GM18505 (cell line): ENCODE measurements around the gene RNF6.
"Not testable (repeated sequence)": the region's sequence is repeated elsewhere in the genome, so short reads cannot be mapped to it uniquely, and the experiment has no call there.

Experiments
- ATAC-seq: cut with Tn5 transposase; IDR thresholded peaks from one replicate; pipeline ENCODE4 v1.9.1; 2021; ENCODE audit not compliant: unreplicated experiment
- POLR2A ChIP-seq: IDR thresholded peaks from 4 replicates; pipeline ENCODE4 v1.6.1; 2011; ENCODE audit warnings: borderline replicate concordance; ENCODE audit not compliant: insufficient read depth, insufficient read length; ENCODE audit errors: extremely low read depth

Gene RNF6

DNA sequence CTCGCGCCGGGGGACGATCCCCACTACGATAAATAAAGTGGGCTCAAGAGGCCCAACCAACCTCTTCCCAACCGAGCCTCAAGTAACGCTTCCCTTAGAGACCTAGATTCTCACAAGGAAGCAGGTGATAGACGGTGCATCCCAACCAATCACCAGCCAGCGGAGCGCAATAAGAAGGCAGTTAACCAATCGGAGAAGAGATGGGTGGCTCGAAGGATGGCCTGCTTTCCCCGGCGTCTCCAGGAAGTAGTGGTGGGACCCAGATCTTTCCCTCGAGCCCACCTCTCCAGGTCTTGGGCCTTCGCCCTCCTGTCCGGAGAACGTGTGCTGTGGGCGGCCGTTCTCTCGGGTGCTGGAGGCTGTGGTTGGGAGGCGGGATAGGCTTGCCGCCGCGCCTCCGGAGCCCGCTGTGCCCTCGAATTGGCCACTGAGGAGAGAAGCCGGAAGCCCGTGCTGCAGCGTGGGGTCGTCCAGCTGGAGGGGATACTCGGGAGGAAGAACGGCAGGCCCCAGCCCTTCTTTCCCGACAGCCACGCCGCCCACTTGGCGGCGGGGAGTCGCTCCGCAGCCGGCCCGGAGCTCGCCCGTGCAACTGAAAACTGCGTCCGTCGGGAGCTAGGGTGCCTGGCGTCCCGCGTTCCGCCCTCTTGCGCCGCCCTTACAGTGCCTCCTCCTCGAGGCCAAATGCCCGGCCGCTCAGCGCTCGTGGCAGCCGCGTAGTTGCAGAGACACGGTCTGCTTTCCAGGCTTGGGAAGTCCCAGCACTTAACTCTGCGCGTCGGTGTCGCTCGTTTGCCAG is at the start of gene RNF6:
TSS of gene RNF6 (minus strand) at position 594 of the 799 bp plus-strand sequence. CDS start 2,665 bp downstream, outside the sequence.
- peak; percentile 95 for ATAC-seq
- peak; percentile 94 for TF ChIP-seq POLR2A

DNA sequence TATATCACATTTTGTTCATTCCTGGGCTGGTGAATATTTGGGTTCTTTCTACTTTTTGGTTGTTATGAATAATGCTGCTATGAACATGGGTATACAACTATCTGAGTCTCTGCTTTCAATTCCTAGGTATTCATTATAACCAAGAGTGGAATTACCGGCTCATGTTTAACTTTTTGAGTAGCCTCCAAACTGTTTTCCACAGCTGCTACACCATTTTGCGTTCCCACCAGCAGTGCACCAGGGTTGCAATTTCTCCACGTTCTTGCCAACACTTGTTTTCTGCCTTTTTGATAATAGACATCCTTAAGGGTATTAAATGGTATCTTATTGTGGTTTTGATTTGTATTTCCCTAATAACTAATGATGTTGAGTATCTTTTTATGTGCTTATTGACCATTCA is 48.6 kb upstream of the RNF6 start:
- no peak for ATAC-seq
- TF ChIP-seq POLR2A: no peak

DNA sequence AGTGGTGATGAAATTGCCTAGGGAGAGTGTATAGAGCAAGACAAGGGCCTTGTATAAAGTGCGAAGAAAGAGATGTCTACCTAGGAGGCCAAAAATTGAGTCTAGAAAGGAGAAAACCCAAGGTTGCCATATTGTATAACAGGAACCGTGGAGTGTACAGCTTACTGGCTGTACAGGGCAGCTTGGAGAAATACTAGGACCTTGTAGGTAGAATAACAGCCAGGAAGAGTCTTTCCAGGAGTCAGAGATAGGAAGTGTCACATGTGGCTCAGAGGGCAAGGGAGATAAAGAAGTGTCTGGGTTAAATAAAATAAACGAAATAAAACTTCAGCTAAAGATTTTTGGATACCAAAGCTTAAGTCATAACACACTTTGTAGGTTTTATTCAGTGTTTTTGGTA is 44.2 kb upstream of the RNF6 start:
- ATAC-seq: no peak

DNA sequence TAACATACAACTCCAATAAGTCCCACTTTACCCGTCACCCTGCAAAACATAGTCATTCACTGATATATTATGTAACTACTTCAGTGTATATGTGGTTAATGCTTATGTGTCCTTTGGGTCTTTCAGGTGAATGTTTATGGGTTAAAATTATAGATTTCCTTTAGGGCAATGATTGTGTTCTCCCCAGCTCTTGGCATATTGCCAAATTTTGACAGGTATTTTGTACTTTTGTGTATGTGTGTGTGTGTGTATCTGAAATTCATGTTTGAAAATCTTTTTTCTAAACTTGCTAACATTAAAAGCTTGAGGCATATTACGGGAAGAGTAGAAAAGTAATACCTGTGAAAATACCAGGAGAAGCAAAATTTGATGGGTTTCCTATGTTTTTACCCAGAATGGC is 40.0 kb upstream of the RNF6 start:
- no peak for ATAC-seq
- no peak for TF ChIP-seq POLR2A

More for the DNA sequence above, 44.2 kb upstream of the RNF6 start:
- TF ChIP-seq POLR2A: no peak

DNA sequence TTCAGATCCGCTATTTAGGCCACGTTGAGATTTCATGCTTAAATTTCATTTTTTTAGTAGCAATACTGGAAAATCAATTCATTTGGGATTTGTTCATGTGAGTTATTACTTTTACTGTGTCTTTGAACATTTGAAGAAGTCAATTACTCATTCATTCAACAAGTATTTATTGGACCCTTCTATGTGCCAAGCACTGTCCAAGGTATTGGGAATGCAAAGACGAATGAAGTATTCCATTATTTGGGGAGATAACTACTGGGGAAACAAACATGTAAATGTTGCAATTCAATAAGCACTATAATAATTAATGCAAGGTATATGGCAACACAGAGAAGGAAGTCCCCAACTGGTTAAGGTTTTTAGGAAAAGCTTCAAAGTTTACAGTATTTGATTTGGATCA is 37.5 kb upstream of the RNF6 start:
- TF ChIP-seq POLR2A: no peak
- no peak for ATAC-seq

DNA sequence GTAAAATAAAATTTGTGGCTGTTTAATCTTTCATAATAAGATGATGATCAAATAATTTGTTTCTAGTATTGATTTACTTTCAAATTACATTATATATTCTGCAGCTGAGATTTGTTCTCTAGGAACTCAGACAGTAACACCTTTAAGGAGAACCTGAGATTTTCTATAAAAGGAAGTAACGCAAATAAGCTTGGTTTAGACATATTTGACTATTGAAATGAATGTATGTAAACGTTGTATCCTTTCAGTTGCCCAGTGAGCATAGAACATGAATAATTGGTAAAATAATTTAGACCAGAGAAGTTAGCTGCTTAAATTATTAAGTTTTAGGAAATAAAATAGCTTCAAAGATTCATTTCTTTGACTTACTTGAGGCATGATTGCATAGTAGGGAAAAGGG is 34.9 kb upstream of the RNF6 start:
- no peak for TF ChIP-seq POLR2A
- no peak for ATAC-seq

DNA sequence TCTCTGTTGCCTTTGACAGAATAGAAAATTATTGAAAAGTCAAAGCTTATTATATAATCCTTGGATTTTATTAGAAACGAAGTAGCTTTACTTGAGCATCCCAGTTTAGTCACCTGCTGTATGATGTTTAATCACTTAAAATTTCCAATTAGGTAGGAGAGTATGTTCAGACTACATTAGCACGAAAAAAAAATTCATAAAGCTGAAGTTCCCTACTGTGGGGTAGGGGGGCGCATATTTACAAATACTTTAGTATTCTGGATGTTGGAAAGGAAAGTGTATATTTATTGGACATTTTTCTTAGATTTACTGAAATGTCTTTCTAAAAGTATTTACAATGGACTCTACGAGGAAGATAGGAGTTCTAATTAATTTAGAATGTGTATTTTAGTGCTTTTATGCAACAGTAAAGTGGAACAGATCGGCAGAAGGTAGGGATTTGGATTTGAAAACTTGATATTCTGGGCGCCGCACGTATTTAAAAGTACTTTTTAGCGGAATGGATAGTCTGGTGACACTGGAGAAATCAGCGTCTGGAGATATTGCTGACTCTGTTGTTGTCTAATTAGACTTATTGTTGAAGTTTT is 33.7 kb upstream of the RNF6 start:
- no peak for TF ChIP-seq POLR2A
- no peak for ATAC-seq

DNA sequence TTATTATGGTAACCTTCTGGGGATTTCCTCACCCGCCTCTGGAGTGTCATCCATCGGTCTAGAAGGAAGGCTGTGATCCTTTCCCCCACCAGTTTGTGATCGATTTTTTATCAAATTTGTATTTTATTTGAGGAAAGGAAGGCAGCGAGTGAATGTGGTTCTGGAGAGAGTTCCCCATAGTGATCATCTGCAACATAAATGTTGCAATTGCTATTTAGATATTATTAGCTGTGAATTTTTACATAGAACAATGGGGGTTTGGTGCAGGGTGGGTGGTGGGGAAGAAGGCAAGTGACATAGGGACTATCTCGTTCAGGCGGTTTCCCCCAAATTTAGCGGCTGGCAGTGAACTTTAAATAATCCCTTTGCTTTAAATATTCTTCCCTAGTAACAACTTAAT is 33.0 kb upstream of the RNF6 start:
- ATAC-seq: no peak

DNA sequence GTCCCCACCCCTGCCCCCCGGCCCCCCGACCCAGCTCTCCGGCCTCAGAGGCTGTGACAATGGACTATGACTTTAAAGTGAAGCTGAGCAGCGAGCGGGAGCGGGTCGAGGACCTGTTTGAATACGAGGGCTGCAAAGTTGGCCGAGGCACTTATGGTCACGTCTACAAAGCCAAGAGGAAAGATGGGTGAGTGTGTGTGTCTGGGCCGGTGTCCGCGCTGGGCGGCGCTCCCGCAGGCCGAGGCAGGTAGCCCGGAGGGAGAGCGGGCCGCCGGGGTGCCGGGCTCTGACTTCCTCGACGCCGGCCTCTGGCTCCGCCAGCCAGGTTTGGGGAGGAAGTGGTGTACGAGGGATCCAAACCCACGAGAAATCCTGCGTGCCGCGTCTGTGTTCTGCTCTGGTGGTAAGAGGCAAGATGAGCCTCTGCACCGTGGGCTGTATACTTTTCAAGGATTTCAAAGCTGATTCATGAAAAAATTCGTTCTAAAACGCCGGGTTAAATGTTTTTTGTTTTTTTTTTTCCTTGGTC is 32.5 kb upstream of the RNF6 start:
- ATAC-seq: peak; percentile 37
- TF ChIP-seq POLR2A: no peak

More for the DNA sequence above, 33.0 kb upstream of the RNF6 start:
- no peak for TF ChIP-seq POLR2A

DNA sequence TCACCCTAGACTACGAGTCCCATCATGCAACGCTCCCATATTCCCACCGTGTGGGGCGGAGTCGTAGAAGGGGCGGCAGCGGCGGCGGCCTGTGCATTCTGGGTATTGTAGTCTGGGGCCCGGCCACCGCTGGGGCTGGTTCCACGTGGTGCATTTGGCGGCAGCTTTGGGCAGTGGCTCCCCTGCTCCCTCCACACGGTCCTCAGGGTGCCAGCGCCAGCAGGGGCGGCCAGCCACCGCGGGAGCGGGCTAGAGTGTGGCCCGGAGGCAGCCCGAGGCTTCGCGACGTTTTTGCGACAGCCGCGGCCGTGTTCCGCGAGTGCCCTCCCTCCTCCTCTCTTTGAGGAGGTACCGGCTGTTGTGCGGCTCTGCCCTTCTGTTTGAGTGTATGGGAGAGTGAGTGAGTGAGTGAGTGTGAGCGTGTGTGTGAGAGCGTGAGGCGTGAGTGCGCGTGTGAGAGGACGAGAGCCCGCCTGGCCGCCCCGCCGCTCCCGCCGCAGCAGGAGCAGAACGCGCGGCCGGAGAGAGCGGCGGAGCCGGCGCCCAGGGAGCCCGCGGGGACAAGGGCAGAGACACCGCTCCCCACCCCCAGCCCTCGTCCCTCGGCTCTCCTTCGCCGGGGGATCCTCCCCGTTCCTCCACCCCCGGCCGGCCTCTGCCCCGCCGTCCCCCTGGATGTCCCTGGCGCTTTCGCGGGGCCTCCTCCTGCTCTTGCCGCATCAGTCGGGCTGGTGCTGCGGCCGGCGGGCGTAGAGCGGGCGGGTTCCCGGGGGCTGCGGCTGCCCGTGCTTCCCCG is 31.9 kb upstream of the RNF6 start, which contains the start of gene CDK8:
TSS of gene CDK8 (plus strand) at position 343 of the 796 bp plus-strand sequence. CDS start 513 bp downstream, outside the sequence.
- peak; percentile 79 for ATAC-seq
- peak; percentile 75 for TF ChIP-seq POLR2A

DNA sequence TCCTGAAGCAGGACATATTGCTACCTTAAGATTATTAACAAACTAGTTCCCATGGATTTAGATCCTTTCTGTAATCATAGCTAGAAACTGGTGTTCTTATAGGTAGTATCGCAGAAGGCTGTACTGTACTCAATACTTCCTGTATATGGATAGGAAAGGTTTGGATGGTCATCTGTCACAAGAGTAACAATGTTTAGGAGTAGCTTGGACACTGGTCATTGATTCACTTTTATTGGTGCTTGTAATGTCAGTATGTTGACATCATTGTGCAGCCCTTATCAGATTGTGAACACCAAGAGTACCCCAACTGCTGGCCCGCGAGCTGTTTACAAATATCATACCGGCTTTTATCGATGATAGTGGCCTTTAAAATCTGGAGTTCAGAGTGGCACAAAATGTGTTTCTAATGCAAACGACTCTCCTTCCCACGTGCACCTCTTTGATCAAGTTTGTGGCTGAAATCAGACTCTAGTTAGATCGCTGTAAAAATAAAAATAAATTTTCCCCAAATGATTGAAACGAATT is 31.2 kb upstream of the RNF6 start:
- ATAC-seq: no peak
- no peak for TF ChIP-seq POLR2A

DNA sequence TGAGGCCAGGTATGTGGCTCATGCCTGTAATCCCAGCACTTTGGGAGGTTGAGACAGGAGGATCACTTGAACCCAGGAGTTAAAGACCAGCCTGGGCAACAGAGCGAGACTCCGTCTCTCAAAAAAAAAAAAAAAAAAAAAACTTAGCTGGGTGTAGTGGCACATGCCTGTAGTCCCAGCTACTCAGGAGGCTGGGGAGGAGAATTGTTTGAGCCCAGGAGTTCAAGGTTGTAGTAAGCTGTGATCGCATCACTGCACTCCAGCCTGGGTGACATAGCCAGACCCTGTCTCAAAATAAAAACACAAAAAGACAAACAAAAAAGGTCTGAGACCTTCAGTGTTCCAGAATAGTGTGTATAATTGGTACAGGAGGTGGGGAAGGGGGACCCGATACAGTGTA is 29.9 kb upstream of the RNF6 start:
- not testable (repeated sequence) for ATAC-seq

DNA sequence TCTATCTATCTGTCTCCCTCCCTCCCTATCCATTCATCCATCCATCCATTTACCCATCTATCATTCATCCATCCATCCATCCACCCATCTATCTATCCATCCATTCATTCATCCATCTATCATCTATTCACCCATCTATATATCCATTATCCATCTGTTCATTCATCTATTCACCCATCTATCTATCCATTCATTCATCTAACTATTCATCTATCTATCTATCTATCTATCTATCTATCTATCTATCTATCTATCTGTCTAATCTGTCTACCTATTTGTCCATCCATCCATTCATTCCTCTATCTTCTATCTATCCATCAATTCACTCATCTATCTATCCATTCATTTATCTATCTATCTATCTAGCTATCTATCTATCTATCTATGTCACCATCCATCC is 27.4 kb upstream of the RNF6 start:
- TF ChIP-seq POLR2A: no peak
- no peak for ATAC-seq

DNA sequence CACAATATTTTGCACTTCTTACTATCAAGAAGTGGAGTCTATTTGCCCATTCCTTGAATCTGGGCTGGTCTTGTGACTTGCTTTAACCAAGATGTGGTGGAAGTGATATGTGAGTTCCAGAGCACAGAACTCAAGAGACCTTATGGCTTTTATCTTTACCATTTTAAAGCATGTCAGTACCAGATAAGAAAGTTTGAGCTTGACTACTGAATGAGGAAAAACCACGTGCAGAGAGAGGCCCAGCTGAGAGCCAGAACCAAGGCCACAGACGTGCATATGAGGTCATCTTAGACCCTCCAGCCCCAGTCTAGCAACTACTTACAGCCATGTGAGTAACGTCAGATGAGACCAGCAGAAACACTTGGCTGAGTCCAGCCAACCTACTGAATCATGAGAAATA is 25.5 kb upstream of the RNF6 start:
- ATAC-seq: no peak
- TF ChIP-seq POLR2A: no peak

DNA sequence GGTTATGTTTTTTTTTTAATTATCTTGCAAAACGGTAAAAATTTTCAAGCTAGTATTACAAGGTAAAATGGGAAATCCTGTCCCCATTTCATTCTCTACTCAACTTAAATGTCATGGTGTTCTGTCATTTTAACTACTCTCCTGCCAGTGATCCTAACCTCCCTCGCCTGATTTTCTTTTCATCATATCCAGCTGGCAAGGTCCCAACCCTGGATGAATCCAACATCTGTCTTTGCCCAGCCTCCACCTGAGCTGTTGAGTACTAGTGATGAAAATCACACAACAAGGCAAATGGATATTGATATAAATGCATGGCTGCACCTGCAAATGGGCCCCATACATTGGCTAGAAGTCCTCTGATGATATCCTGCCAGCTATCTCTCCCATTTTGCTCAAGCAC is 24.9 kb upstream of the RNF6 start:
- ATAC-seq: no peak
- no peak for TF ChIP-seq POLR2A
